Activated CD4-positive, alpha-beta T cell treated with anti-CD3 and anti-CD28 coated beads for 4 hours (primary cell): ENCODE data around the gene KLF7.

Experiments
- DNase-seq, 2 donors: peaks; one replicate each; pipeline ENCODE4 v3.0.0-alpha.2; 2020

KLF7 gene

DNA sequence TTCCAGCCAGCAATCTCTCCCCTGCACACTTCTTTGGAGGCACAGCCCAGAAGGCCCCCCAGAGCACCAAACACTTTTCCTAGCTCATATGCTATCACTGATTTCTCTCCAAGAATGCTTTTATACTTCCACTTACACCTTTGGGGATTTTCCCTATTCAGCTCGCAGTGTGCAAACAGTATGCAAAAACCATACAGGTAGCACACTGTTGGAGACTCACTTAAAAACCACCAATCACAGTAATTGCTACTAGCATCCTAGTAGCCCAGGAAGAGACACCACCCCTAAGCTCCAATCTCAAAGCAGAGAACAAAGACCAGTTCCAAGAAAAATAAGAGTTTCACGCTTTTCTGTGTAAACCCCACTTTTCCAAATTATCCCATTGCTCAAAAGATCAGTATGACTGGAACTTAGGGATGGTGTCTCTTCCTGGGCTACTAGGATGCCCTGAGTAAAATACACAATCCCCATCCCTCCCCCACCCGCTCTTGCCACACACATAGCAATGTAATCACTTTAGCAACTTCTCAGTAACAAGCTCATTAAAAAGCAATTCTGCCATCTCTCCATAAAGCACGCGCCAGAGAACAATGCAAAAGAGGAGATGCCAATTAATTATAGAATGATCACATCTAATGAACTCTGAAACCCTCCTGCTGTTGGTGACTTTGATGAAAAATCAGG is 43.0 kb downstream of the KLF7 start:
- DNase-seq = no peak

DNA sequence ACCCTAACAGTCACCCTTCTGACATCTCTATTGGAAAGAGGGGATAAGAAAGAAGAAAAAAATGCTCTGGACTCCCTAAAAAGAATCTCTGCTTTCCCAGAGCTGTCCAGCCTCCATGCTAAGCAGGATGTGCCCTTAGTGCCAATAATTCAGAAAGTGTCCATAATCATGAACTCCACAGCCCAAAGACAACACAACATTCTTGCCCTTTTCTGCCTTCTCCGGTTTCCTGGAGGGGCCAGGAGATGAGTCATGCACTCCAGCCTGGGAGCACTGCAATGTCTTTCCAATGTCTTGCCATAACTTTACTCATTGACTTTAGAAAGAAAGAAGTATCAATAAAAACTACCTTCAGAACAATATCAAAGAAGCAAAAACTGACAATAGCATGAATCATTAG is 44.0 kb downstream of the KLF7 start:
- no peak for DNase-seq

DNA sequence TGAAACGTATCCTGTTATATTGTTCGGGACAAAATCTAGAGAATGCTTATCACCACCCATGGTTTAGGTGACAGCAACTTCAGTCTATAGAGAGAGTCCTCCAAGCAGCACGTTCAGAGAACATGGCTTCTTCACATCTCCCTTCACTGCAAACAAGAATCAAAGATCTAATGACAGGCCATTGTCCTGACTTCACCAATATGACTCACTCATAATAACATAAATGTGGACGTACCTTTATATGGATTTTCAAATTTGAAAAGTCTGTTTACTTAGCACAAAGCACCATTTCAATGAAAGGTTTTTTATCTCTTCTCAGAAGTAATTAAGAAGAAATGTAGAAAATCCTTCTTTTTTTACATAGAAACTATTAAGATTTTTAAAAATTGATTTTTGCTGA is 46.7 kb downstream of the KLF7 start:
- no peak for DNase-seq

DNA sequence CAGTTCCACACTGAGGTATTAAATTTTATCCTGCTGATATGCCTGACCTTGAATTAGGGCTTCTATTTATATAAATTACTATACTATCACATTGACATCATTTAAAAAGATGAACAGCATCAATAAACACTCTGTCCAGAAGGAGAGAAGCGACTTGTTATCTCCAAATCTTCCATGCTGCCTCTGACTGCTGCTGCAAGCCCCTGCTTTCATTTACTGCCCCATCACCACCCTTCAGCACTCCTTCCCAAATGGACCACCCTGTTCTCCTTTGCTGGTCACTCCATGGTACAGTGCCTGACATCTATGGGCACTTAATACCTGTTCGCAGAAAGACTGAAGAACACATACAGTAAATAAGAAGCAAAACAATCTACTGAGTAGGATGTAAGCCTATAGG is 48.1 kb downstream of the KLF7 start:
- no peak for DNase-seq

DNA sequence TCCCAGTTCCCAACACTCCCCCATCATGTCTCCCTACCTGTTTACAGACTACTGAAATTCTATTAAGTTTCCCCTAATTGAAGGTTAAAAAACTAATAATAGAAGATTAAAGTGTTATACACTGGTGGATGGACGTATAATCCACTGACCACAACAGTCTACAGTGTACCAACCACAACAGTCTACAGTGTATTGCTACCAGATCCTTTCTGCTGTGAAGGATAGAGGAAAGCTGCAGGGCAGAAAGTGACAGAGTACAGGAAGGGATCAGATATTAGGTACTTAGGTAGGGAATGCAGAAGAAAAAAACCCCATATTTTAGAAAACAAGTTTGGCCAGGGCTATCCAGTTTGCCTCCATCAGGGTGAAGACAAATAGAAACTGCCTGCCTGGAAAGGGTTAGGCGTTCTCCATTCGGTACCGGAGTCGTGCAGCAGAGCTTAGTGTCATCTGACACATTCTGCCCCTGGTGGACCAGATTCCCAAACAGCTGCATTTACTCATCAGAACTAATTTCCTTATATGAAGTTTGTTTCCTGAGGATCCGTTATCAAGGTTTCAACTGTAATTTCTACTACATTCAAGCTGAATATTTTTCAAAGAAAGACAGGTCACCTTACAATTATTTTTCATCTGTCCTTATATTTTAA is 49.9 kb downstream of the KLF7 start:
- no peak for DNase-seq

DNA sequence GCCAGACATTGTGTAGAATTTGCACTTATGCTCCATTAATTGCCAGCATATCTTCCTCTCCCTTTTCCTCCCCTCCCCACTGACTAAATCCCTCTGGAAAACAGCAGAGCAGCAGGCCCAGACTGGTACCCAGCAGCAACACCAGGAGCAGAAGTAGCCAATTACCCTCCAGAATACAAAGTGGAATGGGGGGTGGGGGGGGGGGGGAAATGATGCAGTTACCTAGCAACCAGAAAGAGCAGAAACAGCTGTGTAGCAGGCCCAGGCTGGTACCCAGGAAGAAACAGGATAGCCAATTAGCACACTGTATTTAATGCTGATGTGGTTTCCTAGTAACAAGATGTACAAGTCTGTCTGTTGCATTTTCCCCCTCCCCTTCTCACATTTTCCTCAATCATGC is 52.3 kb downstream of the KLF7 start:
- no peak for DNase-seq

DNA sequence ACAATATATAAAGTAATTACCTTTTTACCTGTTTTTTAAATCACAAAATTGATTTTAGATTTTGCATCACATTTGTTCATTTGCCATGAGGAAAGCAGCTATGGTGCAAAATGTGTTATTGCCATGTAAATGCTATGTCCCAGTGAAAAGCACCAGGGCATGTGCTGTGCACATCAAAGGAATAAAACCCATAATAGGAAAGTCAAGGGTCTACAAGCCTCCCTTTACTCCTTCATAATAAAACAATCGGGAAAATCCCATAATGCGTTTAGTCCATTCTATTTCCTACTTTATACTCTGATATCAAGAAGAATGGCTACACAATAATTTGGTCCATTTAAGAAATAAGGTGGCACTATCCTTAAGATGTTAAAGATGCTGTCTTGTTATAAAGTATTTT is 53.0 kb downstream of the KLF7 start:
- DNase-seq = no peak

DNA sequence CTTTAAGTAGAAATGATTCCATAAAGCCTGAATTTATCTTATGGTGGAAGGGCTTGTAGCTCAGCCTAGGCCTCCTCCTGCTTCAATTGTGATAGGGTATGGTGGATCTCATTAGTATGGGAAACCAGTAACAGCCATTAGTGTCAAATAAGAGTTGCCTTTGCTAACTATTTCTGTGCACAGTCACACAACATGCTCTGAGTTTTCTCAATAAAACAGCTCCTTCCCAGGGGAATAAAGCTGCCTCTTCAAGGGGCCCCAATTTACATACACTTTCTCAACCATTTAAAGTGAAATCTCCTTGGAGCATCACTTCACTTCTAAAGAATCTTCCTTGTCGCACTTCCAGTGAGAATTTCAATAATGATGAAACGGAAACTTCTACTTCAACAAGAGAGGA is 53.4 kb downstream of the KLF7 start:
- no peak for DNase-seq

DNA sequence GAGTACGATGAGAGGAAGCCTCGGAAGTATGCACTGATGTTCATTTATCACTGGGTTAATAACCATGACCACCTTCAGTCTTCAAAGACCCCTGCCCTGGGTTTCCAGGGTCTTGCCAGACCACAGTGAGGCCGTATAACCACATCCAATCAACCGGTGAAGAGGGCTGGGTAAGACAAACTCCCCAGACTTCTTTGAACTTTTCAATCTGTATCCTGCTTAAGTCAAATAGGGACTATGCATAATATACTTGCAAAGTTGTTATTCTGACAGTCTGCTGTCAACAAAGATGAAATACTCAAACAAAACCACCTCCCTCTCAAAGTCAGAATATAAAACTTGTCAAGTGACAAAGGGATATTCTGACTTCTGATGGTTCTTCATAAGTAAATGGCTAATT is 54.0 kb downstream of the KLF7 start:
- DNase-seq = no peak

DNA sequence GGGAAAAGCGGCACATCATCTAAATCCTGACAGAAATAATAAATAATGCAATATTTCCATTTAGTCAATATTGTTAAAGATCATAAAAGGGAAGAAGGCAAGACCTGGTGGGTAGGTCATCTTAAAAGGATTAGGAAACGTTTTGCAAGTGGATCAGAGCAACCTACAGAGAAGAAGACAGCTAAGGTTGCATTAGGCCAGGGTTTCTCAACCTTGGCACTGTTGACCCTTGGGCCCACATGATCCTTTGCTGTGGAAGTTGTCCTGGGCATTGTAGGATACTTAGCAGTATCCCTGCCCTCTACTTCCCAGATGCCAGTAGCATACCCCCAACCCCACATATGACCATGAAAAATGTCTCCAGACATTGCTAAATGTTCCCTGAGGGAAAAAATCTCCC is 55.0 kb downstream of the KLF7 start:
- no peak for DNase-seq

DNA sequence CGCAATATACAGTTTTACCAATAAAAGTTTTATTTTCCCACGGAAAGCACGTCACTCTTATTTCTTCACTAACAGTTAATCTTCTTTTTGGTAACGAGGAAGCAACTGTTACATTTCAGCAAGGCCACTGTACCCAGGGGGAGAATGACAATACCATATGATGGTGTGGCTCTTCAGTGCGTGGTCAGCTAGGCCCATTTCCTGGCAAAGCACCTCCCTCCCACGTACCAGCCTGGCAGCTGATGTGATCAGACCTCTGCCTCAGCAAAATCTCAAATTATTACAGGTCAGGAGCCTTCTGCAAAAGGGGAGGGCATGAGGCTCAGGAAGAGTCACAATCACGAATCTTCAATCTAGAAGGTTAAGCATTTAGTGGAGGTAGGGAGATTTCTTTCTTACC is 55.4 kb downstream of the KLF7 start:
- no peak for DNase-seq

DNA sequence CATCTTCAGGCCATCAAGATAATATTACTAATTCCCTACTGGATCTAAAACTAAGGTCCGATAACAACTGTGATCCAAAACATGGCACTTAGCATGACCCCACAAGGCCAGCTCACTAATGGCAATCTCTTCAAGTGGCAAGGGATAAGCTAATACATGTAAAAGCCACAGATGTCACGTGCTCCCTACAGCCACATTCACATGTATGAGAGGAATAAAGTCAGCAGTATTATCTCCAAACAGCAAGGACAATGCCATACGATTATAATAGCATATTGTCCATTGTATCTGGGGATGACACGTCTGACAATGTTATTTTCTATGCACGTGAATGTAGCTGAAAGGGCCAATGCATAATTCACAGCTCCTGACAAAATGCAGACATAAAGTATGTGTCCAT is 56.0 kb downstream of the KLF7 start:
- DNase-seq = no peak

DNA sequence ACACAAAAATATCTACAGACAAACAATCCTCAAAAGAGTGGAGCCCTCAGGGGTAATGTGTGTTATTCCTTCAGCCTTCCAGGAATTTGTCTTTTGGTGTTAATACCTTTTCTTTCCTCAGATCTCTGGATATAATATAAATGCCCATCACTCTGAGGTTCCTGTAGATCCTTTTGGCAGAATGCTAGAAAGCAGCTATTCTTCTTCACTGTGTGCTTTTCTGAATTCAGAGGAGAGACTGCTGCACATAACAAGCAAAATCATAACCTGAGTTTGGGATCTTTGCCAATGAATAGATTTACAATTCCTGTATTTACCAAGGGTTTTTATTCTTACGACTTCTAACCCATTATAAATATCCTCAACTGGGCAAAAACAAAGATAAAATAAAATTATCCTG is 57.3 kb downstream of the KLF7 start:
- no peak for DNase-seq

DNA sequence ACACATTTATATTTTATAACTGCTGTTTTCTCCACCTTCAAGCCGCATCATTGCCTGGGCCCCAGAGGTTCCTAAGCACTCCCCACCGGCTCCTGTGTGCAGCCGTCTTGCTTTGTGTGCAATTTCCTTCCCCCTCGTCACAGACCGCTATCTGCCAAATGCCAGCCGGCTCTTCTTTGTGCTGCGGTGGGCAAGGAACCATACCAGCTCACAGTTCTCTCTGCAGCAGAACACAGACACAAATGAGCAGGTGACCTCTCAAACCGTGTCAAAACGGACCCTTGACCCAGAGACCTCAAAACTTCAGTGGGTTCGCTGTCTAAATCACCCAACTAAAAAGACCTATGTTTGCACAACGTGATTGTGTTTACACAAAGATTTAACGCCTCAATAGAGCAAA is 58.2 kb downstream of the KLF7 start:
- DNase-seq = no peak

DNA sequence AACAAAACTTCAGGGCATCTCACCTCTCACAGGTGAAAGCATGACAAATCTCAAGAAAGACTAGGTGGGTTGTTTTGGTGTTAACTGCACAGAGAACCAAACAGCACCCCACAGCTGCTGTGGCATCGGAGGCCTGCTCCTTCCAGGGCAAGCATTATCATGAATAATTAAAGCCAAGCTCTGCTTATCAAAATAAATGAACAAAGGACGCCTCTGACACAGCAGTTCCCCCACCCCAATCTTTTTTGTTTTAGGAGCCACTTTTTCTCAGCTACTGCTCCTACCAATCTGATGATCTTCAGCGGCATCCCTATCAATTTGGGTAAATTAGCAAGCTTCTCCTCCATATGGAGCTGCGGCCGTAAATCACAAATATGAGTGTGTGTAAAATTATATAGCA is 58.6 kb downstream of the KLF7 start:
- DNase-seq = no peak

DNA sequence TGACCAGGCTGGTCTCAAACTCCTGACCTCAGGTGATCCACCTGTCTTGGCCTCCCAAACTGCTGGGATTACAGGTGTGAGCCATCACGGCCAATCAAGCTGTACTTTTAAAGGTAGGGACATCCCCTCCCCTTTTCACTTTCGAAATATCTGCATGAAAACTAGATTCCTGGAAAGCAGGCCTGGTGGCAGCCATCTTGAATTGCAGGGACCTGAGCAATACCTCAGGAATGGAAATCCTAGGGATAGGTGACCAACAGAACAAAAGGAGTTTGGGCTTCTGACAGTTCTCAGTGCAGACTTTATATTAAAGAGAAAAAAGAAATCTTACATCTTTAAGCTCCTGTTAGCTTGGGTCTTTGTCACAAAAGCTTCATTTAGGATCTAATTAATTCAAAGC is 62.6 kb downstream of the KLF7 start:
- no peak for DNase-seq

DNA sequence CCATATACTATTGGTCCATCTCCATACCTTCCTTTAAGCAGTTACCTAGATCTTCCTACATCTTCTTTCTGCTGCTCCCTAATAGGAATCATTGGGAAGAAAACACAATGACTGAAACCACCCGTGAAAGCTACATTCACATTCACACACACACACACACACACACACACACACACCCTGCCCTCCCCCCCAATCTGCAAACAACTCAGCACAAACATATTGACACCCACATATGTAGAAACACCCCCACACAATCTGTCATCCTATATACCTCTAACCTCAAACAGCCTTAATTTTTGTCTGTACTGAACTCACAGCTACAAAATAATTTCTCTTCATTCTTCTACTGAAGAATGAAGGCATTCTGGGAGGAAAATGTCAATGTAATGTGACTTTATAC is 63.8 kb downstream of the KLF7 start:
- no peak for DNase-seq

DNA sequence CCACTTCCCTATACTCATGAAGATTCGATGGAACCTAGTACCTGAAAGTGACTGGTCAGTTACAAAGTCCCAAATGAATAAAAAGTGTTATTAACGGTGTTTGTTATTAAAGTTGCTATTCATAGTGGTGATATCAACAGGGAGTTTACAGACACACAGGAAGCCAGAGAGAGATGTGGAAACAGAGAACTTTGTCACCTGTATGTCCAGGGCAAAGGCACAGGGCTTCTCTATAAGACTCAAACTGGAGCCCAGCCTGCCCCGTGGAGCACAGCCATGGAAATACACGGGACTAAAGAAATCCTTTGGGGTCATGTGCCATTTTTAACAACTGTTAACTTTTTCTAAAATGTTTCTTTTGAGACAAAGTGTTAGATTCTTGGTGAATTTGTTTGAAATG is 68.5 kb downstream of the KLF7 start:
- DNase-seq = no peak

DNA sequence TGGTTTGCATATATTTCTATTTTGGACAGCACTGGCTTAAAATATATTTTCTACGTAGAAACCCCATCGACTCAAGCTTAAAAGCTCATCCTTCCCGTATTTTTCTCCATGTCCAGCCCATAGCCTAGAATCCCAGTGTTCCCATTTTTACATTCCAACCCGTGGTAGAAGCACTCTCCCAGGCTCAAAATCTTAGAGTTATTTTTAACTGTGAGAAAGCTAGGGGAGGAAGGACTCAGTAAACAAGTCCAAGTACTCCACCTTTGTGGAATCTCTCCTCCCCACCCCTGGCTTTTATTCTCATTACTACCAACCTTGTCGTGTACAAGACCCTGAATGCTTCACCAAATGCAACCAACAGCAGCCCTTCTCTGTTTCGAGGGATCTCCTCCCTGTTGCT is 69.8 kb downstream of the KLF7 start:
- no peak for DNase-seq

DNA sequence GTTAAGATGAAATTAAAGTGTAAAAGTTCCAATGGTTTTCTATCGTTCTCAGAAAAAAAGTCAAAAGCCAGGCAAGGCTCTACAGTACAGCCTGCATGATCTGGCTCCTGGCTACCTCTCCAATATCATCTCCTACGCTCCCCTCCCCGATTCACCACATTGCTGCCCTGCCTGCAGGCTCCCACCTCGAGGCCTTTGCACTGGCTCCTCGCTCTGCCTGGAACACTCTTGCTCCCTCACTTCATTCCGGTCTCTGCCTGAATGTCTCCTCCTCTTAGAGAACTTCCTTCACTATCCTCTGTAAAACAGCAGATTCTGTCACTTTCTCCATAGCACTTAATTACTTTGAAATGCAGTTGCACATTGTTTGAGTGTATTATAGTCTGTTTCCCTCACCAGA is 72.5 kb downstream of the KLF7 start:
- DNase-seq = no peak

DNA sequence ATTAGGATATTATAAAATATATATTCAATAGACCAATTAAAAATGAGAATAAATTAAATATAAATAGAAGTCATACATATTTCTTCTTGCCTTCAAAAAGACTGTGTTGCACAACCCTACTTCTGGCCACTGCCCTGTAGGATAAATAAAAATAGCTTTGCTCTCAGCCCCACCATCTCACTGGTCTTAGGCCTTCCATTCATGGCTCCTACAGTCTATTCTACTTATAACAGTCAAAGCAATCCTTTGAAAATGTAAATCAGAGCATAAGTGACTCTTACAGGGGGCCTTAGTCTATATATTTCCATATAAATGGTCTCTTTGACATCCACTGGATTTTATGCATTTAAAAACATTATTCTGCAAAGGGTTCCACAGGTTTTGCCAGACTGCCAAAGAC is 72.9 kb downstream of the KLF7 start:
- DNase-seq = no peak

DNA sequence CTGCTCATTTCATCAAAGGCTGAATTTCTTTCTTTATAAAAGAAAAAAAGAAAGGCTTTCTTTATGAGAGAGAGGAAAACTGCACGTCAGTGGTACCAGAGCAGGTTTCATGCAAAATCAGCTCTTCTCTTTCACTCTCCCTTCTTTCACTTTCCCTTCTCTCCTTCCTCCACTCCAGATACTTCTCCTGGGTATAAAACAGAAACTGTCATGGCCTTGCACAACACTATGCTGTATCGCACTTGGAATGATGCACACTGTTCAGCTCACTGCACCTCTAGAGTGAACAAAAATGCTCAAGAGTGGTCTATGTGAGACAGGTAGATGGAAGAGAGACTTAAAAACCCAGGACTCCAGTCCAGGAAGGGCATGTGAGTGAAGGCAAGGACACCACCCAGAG is 73.8 kb downstream of the KLF7 start:
- DNase-seq = no peak

DNA sequence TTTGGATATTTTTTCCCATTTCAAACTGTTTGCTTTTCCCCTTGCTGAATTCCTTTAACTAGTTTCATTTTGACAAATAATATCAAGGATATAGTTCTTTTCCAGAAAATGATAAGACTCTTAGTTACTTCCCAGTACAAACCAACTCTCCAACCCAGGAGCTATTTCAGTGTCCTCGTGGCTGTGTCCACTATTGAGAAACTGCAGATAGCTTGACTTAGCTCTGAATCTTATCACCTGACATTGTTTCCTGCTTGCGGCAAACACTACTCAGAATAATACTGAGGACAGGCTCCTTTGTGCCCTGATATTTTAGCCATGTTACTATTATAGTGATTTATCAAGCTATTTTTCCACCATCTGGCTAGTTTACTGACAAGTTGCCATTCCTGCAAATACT is 74.6 kb downstream of the KLF7 start:
- DNase-seq = no peak

DNA sequence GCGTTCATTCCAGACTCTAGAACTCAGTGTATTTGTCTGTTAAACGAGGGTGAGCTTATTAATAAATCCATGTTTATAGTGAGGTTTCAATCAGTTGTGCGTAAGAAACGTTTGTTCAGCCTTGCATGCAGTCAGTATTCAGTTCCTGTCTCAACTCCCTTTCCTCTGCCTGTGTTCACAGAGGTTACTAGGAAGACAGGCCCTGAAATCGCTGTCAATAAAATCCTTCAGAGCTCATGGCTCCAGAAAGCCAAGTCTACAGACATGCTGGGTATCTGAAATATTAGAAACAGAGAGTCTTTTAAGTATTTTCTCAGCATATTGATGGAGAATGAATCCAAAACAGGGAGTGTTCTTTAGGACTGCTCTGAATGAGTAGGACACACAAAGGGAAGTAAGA is 75.4 kb downstream of the KLF7 start:
- DNase-seq = no peak

DNA sequence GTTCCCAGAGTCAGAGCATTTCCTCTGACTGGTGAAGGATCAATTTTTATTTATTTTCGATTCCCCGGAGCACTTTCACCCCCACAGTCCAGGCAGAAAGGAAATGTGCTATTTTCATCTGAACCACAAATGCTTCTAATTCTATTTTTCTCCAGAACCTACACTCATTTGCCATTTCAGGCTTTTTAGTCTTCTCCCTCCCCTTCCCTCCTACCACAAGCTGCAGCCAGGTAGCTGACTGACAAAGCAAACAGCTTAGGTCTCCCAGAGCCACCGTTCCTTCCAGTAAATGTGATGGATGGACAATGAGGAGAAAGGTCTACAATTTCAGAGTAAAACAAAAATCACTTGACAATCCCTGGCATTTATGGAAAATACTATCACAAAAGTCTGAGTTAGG is 76.9 kb downstream of the KLF7 start:
- no peak for DNase-seq
